GM13977 (cell line): ENCODE measurements around the gene LRIG3.

Source experiments
- DNase-seq: peaks from one replicate; pipeline ENCODE4 v3.0.0; 2012; ENCODE audit warnings: low spot score
- CTCF ChIP-seq: IDR thresholded peaks from 2 replicates; pipeline ENCODE4 v1.5.1; 2012; ENCODE audit warnings: mild to moderate bottlenecking, control low read depth; ENCODE audit not compliant: insufficient read depth; ENCODE audit errors: extremely low read depth, missing control alignments
- in situ Hi-C: fragments of 300-500 bp; cut with MboI; formaldehyde crosslinking; loops from one replicate; pipeline ENCODE4 v1.12.0; 2022; ENCODE audit warnings: low sequenced_read_pairs, low pct_unique_long_range_greater_than_20kb, mixed read lengths, inconsistent platforms; ENCODE audit not compliant: unreplicated experiment

The LRIG3 gene

GRCh38 chr12:58919231-58920101, 838 bp downstream of the LRIG3 start:
- in situ Hi-C loops, result no loop called here
- peak; percentile 63 for DNase-seq
- no peak for TF ChIP-seq CTCF

GRCh38 chr12:58918469-58918844, 1.8 kb downstream of the LRIG3 start:
- in situ Hi-C loops, result no loop called here
- no peak for DNase-seq
- no peak for TF ChIP-seq CTCF

GRCh38 chr12:58917699-58918468, 2.4 kb downstream of the LRIG3 start:
- no peak for TF ChIP-seq CTCF
- DNase-seq, result peak; percentile 17
- in situ Hi-C loops, result no loop called here

GRCh38 chr12:58916921-58917511, 3.3 kb downstream of the LRIG3 start:
- DNase-seq, result no peak
- no peak for TF ChIP-seq CTCF
- in situ Hi-C loops, result no loop called here

- in situ Hi-C loops, result no loop called here
- no peak for TF ChIP-seq CTCF
- no peak for DNase-seq
Observed at GRCh38 chr12:58916161-58916621, 4.1 kb downstream of the LRIG3 start.

GRCh38 chr12:58915634-58916033, 4.7 kb downstream of the LRIG3 start:
- in situ Hi-C loops, result no loop called here

More at GRCh38 chr12:58915634-58916033, 4.7 kb downstream of the LRIG3 start:
- no peak for DNase-seq
- no peak for TF ChIP-seq CTCF
